ENCODE data around the gene EFCAB11. TPM values are rescaled to one million over a fixed set of nuclear protein-coding genes. Genes with fewer than 3 reads are reported as not detected.

EFCAB11 gene
- polyA plus RNA-seq, 3 donors: 2.0 to 4.3 (median 2.1) TPM

- TF ChIP-seq, protein P1, sequence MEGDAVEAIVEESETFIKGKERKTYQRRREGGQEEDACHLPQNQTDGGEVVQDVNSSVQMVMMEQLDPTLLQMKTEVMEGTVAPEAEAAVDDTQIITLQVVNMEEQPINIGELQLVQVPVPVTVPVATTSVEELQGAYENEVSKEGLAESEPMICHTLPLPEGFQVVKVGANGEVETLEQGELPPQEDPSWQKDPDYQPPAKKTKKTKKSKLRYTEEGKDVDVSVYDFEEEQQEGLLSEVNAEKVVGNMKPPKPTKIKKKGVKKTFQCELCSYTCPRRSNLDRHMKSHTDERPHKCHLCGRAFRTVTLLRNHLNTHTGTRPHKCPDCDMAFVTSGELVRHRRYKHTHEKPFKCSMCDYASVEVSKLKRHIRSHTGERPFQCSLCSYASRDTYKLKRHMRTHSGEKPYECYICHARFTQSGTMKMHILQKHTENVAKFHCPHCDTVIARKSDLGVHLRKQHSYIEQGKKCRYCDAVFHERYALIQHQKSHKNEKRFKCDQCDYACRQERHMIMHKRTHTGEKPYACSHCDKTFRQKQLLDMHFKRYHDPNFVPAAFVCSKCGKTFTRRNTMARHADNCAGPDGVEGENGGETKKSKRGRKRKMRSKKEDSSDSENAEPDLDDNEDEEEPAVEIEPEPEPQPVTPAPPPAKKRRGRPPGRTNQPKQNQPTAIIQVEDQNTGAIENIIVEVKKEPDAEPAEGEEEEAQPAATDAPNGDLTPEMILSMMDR (IDR thresholded peaks at IDR 0.05): no peak
- intact Hi-C loops (cut with micrococcal nuclease): no loop called here
- Mint-ChIP-seq H3K36me3 (no peaks in the 10 kb centered on the region), H3K27me3 (ENCODE audit: low read depth in 3 of 3) (peaks cover 0 to 1% (median 0%) of the 10 kb centered on the region in 3 donors), H3K9me3 (peaks cover 14 to 22% (median 19%) of the 10 kb centered on the region in 7 donors), H3K4me1 (peaks cover 22% of the 10 kb centered on the region), H3K27ac (no peak overlapping the region), H3K4me3 (no peak overlapping the region)
- Histone ChIP-seq H3K27ac (ENCODE audit: low read depth in 1 of 2, low read length in 2 of 2) (no peak overlapping the region), H3K4me2 (replicated peaks; ENCODE audit: extremely low read depth, low read length, poor library complexity, severe bottlenecking) (no peak overlapping the region), H3K9ac (ENCODE audit: insufficient read depth, low read length, poor library complexity, severe bottlenecking) (no peak overlapping the region), H3K4me3 (replicated peaks in 1 of 3; ENCODE audit: low read depth in 2 of 3, low read length in 3 of 3) (no peak overlapping the region), H4K20me1 (ENCODE audit: insufficient read depth, low read length) (no peaks in the 10 kb centered on the region), H3K4me1 (ENCODE audit: control insufficient read depth in 1 of 2, insufficient read depth in 2 of 2, low read length in 2 of 2) (peaks cover 6 to 15% of the 10 kb centered on the region in 2 donors), H3K36me3 (replicated peaks in 1 of 2; ENCODE audit: control insufficient read depth in 1 of 2, insufficient read depth in 2 of 2, low read length in 2 of 2) (no peaks in the 10 kb centered on the region), H2AFZ (ENCODE audit: insufficient read depth, low read depth, low read length, poor library complexity, severe bottlenecking) (no peak overlapping the region), H3K27me3 (ENCODE audit: control insufficient read depth in 2 of 2, insufficient read depth in 2 of 2, low read length in 2 of 2) (no peaks in the 10 kb centered on the region), H3K9me3 (replicated peaks in 1 of 2; ENCODE audit: control insufficient read depth in 1 of 2, insufficient read depth in 1 of 2, low read length in 2 of 2) (peaks cover 7 to 16% of the 10 kb centered on the region in 2 donors), H3K79me2 (ENCODE audit: insufficient read depth, low read length) (no peaks in the 10 kb centered on the region)
- no peak for DNase-seq
- no CpG with 5 or more reads among the region's 5 CpGs for WGBS (ENCODE audit: insufficient coverage)
Measured at GRCh38 chr14:89748004-89748403, 206.5 kb downstream of the EFCAB11 start.

DNA sequence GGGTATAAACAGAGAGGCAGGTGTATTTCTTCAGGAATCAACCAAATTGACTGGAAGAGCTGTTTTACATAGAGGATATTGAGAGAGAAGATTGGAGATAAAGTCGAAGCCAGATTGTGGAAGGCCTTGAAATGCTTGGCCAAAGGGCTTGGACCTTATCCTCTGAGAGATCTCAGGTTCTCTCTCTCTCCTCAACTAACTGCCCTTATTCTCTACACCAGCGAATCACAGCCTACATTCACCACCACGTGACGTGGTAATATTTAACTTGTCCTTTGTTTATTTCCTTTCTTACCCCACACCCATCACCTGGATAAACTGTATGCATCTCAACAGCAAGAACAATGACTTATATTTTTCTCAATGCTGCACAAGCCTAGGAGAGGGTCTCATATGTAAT lies 207.4 kb downstream of the EFCAB11 start:
- Mint-ChIP-seq H3K4me1 (peaks cover 23% of the 10 kb centered on the region), H3K27ac (no peak overlapping the region), H3K36me3 (no peaks in the 10 kb centered on the region), H3K9me3 (peaks cover 14 to 27% (median 24%) of the 10 kb centered on the region in 7 donors), H3K27me3 (ENCODE audit: low read depth in 3 of 3) (peaks cover 0 to 1% (median 0%) of the 10 kb centered on the region in 3 donors), H3K4me3 (no peak overlapping the region)
- H2AFZ ChIP-seq (ENCODE audit: insufficient read depth, low read depth, low read length, poor library complexity, severe bottlenecking): no peak overlapping the region
- intact Hi-C loops (cut with micrococcal nuclease): no loop called here
- no peaks in the 10 kb centered on the region for H4K20me1 ChIP-seq (ENCODE audit: insufficient read depth, low read length)
- H3K27ac ChIP-seq (ENCODE audit: low read depth in 1 of 2, low read length in 2 of 2): no peak overlapping the region
- H3K27me3 ChIP-seq (ENCODE audit: control insufficient read depth in 2 of 2, insufficient read depth in 2 of 2, low read length in 2 of 2): no peaks in the 10 kb centered on the region
- DNase-seq: no peak
- H3K4me1 ChIP-seq (ENCODE audit: control insufficient read depth in 1 of 2, insufficient read depth in 2 of 2, low read length in 2 of 2): peaks cover 6 to 15% of the 10 kb centered on the region in 2 donors
- H3K4me2 ChIP-seq (replicated peaks; ENCODE audit: extremely low read depth, low read length, poor library complexity, severe bottlenecking): no peak overlapping the region
- TF ChIP-seq, protein P1 (IDR thresholded peaks at IDR 0.05): no peak
- WGBS (ENCODE audit: insufficient coverage): no CpG with 5 or more reads among the region's 4 CpGs
- no peaks in the 10 kb centered on the region for H3K36me3 ChIP-seq (replicated peaks in 1 of 2; ENCODE audit: control insufficient read depth in 1 of 2, insufficient read depth in 2 of 2, low read length in 2 of 2)
- peaks cover 7 to 23% of the 10 kb centered on the region in 2 donors for H3K9me3 ChIP-seq (replicated peaks in 1 of 2; ENCODE audit: control insufficient read depth in 1 of 2, insufficient read depth in 1 of 2, low read length in 2 of 2)
- no peak overlapping the region for H3K9ac ChIP-seq (ENCODE audit: insufficient read depth, low read length, poor library complexity, severe bottlenecking)
- H3K79me2 ChIP-seq (ENCODE audit: insufficient read depth, low read length): no peaks in the 10 kb centered on the region
- no peak overlapping the region for H3K4me3 ChIP-seq (replicated peaks in 1 of 3; ENCODE audit: low read depth in 2 of 3, low read length in 3 of 3)
